Activated CD4-positive, alpha-beta T cell treated with anti-CD3 and anti-CD28 coated beads, Interleukin-2, amount 50 U/mL, for 48 hours (primary cell): ENCODE measurements around the gene ARID3B.
"Not testable (repeated sequence)": the region's sequence is repeated elsewhere in the genome, so short reads cannot be mapped to it uniquely, and the experiment has no call there.

Experiments
- DNase-seq, 2 experiments: peaks; one replicate each; pipeline ENCODE4 v3.0.0-alpha.2; 2020

Gene ARID3B

GRCh38 chr15:74540761-74541493 is at the start of gene ARID3B:
ARID3B (plus strand) TSS chr15:74541220; CDS start chr15:74543937, 2,717 bp downstream.
- DNase-seq: peak; percentile 97

- no peak for DNase-seq
Measured at GRCh38 chr15:74496648-74497047, 44.4 kb upstream of the ARID3B start.

DNA sequence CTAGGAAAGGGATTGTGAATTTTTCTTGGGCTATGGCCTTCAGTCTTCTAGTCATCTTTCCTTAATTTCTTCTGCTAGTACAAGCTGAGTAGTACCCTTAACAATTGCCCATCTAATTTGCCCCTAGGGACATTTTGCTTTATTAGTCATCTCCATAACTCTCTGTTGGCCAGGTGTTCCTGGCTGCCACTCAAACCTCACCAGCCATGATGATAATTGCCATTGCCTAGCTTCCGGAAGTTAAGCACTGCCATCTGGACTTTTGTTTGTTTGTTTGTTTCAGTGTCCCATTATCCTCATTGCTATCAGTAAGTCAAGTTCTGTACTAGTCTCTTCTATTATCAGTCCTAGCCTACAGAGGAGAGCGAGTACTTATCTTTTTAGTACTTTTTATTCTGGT is 43.4 kb upstream of the ARID3B start:
- DNase-seq: no peak

DNA sequence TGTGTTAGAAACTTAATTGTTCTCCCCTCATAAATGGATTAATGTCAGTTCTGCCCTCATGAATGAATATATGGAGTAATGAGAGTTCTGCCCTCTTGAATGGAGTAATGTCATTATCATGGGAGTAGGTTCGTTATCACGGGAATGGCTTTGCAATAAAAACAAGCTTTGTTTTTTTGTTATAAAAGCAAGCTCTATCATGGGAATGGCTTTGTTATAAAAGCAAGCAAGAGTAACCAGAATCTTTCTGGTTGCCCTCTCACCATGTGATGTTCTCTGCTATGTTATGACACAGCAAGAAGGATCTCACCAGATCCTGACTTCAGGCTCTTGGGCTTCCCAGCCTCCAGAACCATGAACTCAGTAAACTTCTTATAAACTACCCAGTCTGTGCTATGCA is 41.7 kb upstream of the ARID3B start:
- no peak for DNase-seq

GRCh38 chr15:74500401-74500800 is 40.6 kb upstream of the ARID3B start:
- DNase-seq: no peak

DNA sequence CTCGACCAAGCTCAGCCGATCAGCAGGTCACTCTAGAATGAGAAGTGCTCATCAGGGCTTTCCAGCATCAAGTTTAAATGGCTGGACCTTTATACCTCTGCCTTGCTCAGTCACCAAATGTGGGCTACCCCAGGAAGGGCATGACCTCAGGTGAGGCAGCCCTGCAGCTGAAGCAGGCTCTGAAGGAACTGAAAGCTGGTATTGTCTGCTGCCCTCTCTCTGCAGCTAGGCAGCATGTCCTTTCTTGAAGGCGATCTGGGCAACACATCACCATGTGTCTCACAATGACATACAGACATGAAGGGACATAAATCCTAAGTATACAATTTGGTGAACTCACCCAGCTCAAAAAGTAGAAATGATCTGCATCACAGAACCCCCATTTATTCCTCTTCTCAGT is 38.7 kb upstream of the ARID3B start:
- no peak for DNase-seq

GRCh38 chr15:74504418-74504817 is 36.6 kb upstream of the ARID3B start:
- DNase-seq: no peak

GRCh38 chr15:74504836-74505235 is 36.2 kb upstream of the ARID3B start:
- no peak for DNase-seq

DNA sequence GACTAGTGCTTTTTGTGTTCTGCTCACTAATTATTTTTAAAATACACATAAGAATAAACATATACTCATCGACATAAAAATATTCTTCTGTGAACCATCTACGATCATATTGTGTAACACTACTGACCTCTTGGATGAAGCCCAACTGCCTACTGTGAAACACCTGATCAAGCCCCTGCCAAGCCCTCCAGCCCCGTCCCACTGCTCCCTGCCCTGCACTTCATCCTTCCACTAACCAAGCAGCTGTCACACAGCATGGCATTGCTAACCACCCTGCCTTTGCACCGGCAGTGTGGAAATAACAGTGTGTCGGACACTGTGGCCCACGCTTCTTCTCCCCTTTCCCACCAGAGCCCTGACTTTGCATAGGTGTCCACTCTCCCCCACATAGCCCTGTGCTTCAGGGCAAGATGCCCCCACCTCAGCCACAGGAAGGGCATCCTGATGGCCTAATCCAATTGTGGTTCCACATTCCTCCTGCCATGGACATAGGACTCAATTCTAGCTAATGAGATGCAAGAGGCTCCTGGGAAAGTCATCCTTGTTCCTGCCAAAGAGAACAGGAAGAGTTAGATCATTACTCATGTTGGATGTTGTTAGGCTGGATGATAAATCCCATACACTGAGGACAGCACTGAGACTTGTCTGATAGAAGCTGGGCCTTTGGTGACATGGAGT is 35.0 kb upstream of the ARID3B start:
- DNase-seq: no peak

DNA sequence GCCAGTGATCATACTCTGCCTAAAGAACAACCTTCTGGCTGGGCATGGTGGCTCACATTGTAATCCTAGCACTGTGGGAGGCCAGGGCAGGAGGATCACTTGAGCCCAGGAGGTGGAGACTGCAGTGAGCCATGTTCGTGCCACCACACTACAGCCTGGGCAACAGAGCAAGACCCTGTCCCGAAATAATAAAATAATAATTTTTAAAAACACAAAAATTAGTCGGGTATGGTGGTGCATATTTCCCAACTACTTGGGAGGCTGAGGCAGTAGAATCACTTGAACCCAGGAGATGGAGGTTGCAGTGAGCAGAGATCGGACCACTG is 34.5 kb upstream of the ARID3B start:
- DNase-seq: no peak

GRCh38 chr15:74511583-74511982 is 29.4 kb upstream of the ARID3B start:
- no peak for DNase-seq

- DNase-seq: not testable (repeated sequence)
Measured at GRCh38 chr15:74514059-74514458, 27.0 kb upstream of the ARID3B start.

DNA sequence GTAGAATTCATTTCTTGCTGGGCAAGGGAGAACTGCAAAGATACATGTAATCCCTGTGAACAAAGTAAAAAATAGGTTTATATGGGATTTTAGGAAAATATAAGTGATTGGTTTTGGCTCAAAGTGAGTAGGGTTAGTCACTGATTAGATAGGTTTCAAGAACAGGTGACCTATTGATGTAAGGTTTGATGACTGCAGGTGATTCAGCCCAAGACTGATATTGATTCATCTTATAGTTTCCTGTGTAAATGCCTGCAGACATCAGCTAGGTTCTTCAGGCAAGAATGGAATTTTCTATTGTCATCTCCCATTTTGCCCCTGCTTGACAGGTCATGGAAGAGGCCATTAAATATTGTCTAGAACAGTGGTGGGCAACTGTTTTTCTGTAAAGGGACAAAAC is 23.9 kb upstream of the ARID3B start:
- DNase-seq: no peak

- DNase-seq: no peak
Measured at GRCh38 chr15:74519311-74519710, 21.7 kb upstream of the ARID3B start.

GRCh38 chr15:74520407-74520806 is 20.6 kb upstream of the ARID3B start:
- no peak for DNase-seq

- no peak for DNase-seq
Measured at GRCh38 chr15:74523982-74524381, 17.0 kb upstream of the ARID3B start.

DNA sequence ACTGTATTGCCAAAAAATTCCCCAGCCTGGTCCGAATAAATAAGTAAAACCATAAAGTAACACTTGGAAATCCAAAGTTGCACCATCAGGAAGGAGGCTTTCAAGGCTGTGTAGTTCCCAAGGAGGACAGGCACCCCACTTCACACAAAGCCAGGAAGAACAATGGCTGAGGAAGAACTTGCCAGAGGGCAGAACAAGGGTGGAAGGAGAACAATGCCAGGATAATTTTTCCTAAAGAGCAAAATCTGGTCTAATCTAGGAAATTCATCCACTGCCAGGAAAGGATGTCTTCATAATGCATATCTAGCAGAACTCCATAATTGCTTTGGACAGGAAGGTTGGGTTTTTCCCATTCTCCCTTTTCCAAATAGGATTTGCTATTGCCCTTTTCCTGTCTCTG is 15.7 kb upstream of the ARID3B start:
- DNase-seq: no peak

- no peak for DNase-seq
Measured at GRCh38 chr15:74525945-74526344, 15.1 kb upstream of the ARID3B start.

GRCh38 chr15:74528876-74529275 is 12.1 kb upstream of the ARID3B start:
- DNase-seq: no peak

DNA sequence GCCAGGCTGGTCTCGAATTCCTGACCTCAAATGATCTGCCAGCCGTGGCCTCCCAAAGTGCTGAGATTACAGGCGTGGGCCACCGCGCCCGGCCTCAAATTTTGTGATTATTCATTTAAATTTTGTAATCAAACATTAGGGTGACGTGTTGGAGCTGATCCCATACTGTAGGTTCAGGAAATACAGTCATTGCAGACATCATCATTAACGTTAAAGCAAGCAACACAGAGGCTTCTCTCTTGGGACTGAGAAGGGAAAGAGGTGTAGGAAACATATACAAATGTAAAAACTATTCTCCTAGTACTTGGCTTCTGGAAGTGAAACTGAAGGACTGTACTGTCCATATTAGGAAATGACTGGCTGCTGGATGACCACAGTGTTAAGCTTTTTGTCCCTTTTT is 11.1 kb upstream of the ARID3B start:
- no peak for DNase-seq

DNA sequence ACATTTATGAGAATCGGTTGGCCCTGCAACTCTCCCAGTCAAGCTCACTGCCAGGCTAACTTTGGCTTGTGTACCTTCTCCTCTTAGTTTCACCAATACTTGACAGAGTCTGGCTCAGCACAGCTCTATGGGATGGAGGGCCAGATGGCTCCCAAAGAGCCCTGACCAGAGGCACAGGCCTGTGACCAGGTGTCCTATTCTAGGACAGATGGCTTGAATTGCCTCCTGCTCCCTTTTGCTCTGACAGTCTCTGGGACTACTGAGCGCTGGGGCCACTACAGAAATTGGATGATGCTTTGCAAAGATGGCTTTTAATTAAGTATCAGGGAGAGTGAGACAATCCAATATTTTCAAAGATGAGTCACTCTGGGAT is 10.3 kb upstream of the ARID3B start:
- no peak for DNase-seq

DNA sequence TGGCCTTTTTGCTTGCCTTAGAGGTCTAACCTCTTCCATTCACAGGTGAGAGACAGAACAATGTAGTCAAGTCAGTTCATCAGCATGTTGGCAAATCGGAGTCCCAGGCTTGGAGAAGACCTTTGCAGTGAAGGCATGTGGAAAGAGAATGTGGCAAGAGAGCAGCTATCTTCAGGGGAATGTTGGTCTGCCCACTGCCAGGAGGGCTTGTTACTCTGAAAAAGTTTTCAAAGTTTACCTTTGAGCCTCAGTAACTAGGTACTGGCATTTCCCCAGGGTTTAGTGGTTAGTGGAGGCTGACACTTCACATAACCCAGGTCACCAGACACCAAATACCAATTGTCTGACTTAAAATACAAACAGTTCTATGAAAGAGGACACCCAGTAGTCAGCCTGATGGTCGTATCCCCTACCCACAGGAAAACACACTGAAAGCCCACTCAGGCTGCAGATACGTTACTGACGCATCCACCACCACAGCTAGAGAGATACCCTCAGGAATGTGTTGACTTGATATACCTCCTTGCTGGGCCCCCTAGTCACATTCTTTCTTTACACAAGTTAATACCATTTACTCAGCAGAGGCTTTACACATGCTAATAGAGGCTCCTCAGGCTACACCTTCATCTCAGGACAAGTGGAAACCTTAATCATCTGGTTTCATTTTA is 9.7 kb upstream of the ARID3B start:
- DNase-seq: no peak

GRCh38 chr15:74535388-74536084 is 5.5 kb upstream of the ARID3B start:
- no peak for DNase-seq

DNA sequence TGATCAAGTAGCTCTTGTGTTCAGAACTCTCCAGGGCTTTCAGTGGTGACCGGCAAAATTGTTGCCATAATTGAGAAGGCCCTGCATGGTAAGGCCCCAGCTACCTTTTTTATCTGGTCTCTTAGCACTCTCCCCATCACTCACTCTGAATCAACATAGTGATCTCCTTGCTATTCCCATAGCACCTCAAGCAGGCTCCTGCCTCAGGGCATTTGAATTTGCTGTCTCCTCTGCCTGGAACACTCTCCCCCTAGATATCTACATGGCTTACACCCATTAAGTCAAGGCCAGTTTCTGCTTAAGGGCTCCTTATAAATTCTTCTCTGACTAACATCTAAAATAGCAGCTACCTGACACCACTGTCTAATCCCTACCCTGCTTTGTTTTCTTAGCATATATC is 3.3 kb upstream of the ARID3B start:
- no peak for DNase-seq
